HCT116 (cell line): Measurements from ENCODE around the gene DPF3. TPM values are rescaled to one million over a fixed set of nuclear protein-coding genes. Genes with fewer than 3 reads are reported as not detected.

Source experiments
- ATAC-seq: fragments of 200-7000 bp; cut with Tn5 transposase; 2 replicates; pipeline ENCODE4 v1.9.1; 2020; ENCODE audit warnings: mild to moderate bottlenecking, moderate library complexity
- BruUV-seq: library from RNA; stranded (reverse); fragments of 400-500 nt; replicated peaks from 2 replicates; lab custom pipeline; 2021; lab: Mats Ljungman, UMichigan
- CTCF ChIA-PET: fragments of 300-600 bp; sonication (Branson Sonifier 250); formaldehyde crosslinking; loops from one replicate; lab custom pipeline; 2021; ENCODE audit warnings: antibody characterized with exemption; lab: Charles Lee
- POLR2A ChIA-PET: fragments of 300-600, 350-600 bp; sonication (Branson Sonifier 250); formaldehyde crosslinking; loops from one replicate; lab custom pipeline; 2021; ENCODE audit warnings: antibody characterized with exemption; lab: Charles Lee
- RAD21 ChIA-PET, 2 experiments: fragments of 300-600 bp; sonication (Branson Sonifier 250); formaldehyde crosslinking; loops; one replicate each; lab custom pipeline; 2023; ENCODE audit warnings: low total read pairs in 2 of 2; ENCODE audit not compliant: uncharacterized antibody in 2 of 2, unreplicated experiment in 2 of 2, low non-redundant PET in 1 of 2; lab: Charles Lee
- DNase-seq: peaks from one replicate; pipeline ENCODE4 v3.0.0-alpha.2; 2010; ENCODE audit warnings: low read depth, low spot score
- H2AFZ ChIP-seq: fragments of 200-600 bp; shearing (Covaris generic), sonication (generic); 2 replicates; pipeline ENCODE4 v1.6.1; 2017; ENCODE audit warnings: low read depth, mixed run types, mixed read lengths, antibody characterized with exemption, low read length; ENCODE audit not compliant: poor library complexity, severe bottlenecking
- H3K27ac ChIP-seq: 2 replicates; pipeline ENCODE4 v1.5.1; 2012; ENCODE audit warnings: low read depth, low read length
- H3K27me3 ChIP-seq: fragments of 200-600 bp; sonication (generic); 2 replicates; pipeline ENCODE4 v1.6.1; 2016; ENCODE audit warnings: mixed run types, low read length, mixed read lengths; ENCODE audit not compliant: insufficient read depth
- H3K36me3 ChIP-seq, 2 experiments: fragments of 200-500 bp in 1 of 2; fragments of 200-600 bp in 1 of 2; sonication (Bioruptor generic) in 1 of 2; sonication (generic) in 1 of 2; 2 replicates each; pipeline versions ENCODE4 v1.5.1 to v1.6.1; 2014 to 2016; ENCODE audit warnings: low read length in 2 of 2, inconsistent platforms in 1 of 2, mixed read lengths in 1 of 2, mixed run types in 1 of 2; ENCODE audit not compliant: insufficient read depth in 2 of 2, control insufficient read depth in 1 of 2
- H3K4me1 ChIP-seq, 2 experiments: fragments of 200-600 bp in 1 of 2; sonication (generic) in 1 of 2; 2 replicates each; pipeline versions ENCODE4 v1.5.1 to v1.6.1; 2012 to 2017; ENCODE audit warnings: low read length in 2 of 2, inconsistent platforms in 1 of 2, mild to moderate bottlenecking in 1 of 2, mixed read lengths in 1 of 2, mixed run types in 1 of 2, moderate library complexity in 1 of 2; ENCODE audit not compliant: insufficient read depth in 2 of 2, control insufficient read depth in 1 of 2
- H3K4me2 ChIP-seq: fragments of 200-600 bp; sonication (generic); 2 replicates; pipeline ENCODE4 v1.6.1; 2017; ENCODE audit warnings: mixed run types, low read length, mixed read lengths
- H3K4me3 ChIP-seq, 2 experiments: fragments of 200-600 bp in 1 of 2; sonication (generic) in 1 of 2; replicated peaks in 1 of 2; 2 replicates each; pipeline ENCODE4 v1.5.1; 2011 to 2016; ENCODE audit warnings: low read length in 2 of 2, control low read depth in 1 of 2, low read depth in 1 of 2, mild to moderate bottlenecking in 1 of 2, mixed read lengths in 1 of 2, mixed run types in 1 of 2
- H3K79me2 ChIP-seq: fragments of 200-600 bp; sonication (generic); 2 replicates; pipeline ENCODE4 v1.6.1; 2017; ENCODE audit warnings: mild to moderate bottlenecking, mixed run types, low read length, moderate library complexity, mixed read lengths; ENCODE audit not compliant: insufficient read depth
- H3K9ac ChIP-seq: fragments of 200-600 bp; sonication (generic); 2 replicates; pipeline ENCODE4 v1.6.1; 2016; ENCODE audit warnings: low read length, mixed read lengths
- H3K9me2 ChIP-seq: fragments of 200-600 bp; sonication (generic), shearing (Covaris generic); 2 replicates; pipeline ENCODE4 v1.6.1; 2017; ENCODE audit warnings: mixed run types, mild to moderate bottlenecking, moderate library complexity; ENCODE audit not compliant: insufficient read depth
- H3K9me3 ChIP-seq, 2 experiments: fragments of 200-500 bp in 1 of 2; fragments of 200-600 bp in 1 of 2; sonication (Bioruptor generic) in 1 of 2; sonication (generic) in 1 of 2; 2 replicates each; pipeline ENCODE4 v1.6.1; 2014 to 2017; ENCODE audit warnings: low read length in 2 of 2, mixed read lengths in 2 of 2, inconsistent platforms in 1 of 2, low read depth in 1 of 2, mild to moderate bottlenecking in 1 of 2, mixed run types in 1 of 2, moderate library complexity in 1 of 2; ENCODE audit not compliant: control insufficient read depth in 1 of 2, insufficient read depth in 1 of 2
- H4K20me1 ChIP-seq: fragments of 200-600 bp; sonication (generic), shearing (Covaris generic); 2 replicates; pipeline ENCODE4 v1.6.1; 2017; ENCODE audit warnings: mixed run types, mild to moderate bottlenecking, moderate library complexity; ENCODE audit not compliant: insufficient read depth
- ATF3 ChIP-seq: IDR thresholded peaks from 2 replicates; pipeline ENCODE4 v1.6.1; 2012
- CBX3 ChIP-seq: IDR thresholded peaks from 2 replicates; pipeline ENCODE4 v1.6.1; 2012; ENCODE audit warnings: low read depth
- CEBPB ChIP-seq: IDR thresholded peaks from 2 replicates; pipeline ENCODE4 v1.6.1; 2012; ENCODE audit warnings: low read depth
- CTCF ChIP-seq, 3 experiments: fragments of 200-600 bp in 1 of 3; sonication (generic) in 1 of 3; IDR thresholded peaks in 2 of 3; conservative IDR thresholded peaks in 1 of 3; 2 replicates each; pipeline ENCODE4 v1.5.1; 2012 to 2017; ENCODE audit warnings: low read depth in 2 of 3, low read length in 2 of 3, antibody characterized with exemption in 1 of 3, borderline replicate concordance in 1 of 3, control low read depth in 1 of 3, mild to moderate bottlenecking in 1 of 3, mixed read lengths in 1 of 3, mixed run types in 1 of 3, moderate library complexity in 1 of 3; ENCODE audit not compliant: insufficient read depth in 1 of 3
- EGR1 ChIP-seq: IDR thresholded peaks from 2 replicates; pipeline ENCODE4 v1.6.1; 2012; ENCODE audit warnings: low read depth
- ELF1 ChIP-seq: IDR thresholded peaks from 2 replicates; pipeline ENCODE4 v1.6.1; 2012; ENCODE audit warnings: low read depth, borderline replicate concordance
- EZH2phosphoT487 ChIP-seq: fragments of 200-600 bp; IDR thresholded peaks from 2 replicates; pipeline ENCODE4 v1.6.1; 2018; ENCODE audit warnings: antibody characterized with exemption, borderline replicate concordance
- FOSL1 ChIP-seq: IDR thresholded peaks from 2 replicates; pipeline ENCODE4 v1.6.1; 2012; ENCODE audit warnings: low read depth
- JUND ChIP-seq: IDR thresholded peaks from 2 replicates; pipeline ENCODE4 v1.6.1; 2012
- POLR2A ChIP-seq: IDR thresholded peaks from 2 replicates; pipeline ENCODE4 v1.7.0; 2011; ENCODE audit warnings: borderline replicate concordance; ENCODE audit not compliant: insufficient read depth, insufficient read length; ENCODE audit errors: extremely low read depth
- POLR2AphosphoS5 ChIP-seq: IDR thresholded peaks from 2 replicates; pipeline ENCODE4 v1.6.1; 2011; ENCODE audit warnings: mild to moderate bottlenecking, low read depth, low read length, moderate library complexity
- RAD21 ChIP-seq: IDR thresholded peaks from 2 replicates; pipeline ENCODE4 v1.6.1; 2012; ENCODE audit warnings: low read depth, mild to moderate bottlenecking
- REST ChIP-seq: IDR thresholded peaks from 2 replicates; pipeline ENCODE4 v1.6.1; 2012; ENCODE audit warnings: low read depth
- SIN3A ChIP-seq: IDR thresholded peaks from 2 replicates; pipeline ENCODE4 v1.6.1; 2012; ENCODE audit warnings: low read depth
- SP1 ChIP-seq: IDR thresholded peaks from 2 replicates; pipeline ENCODE4 v1.6.1; 2012; ENCODE audit warnings: low read depth
- SRF ChIP-seq: IDR thresholded peaks from 2 replicates; pipeline ENCODE4 v1.6.1; 2012; ENCODE audit warnings: low read depth
- YY1 ChIP-seq: IDR thresholded peaks from 2 replicates; pipeline ENCODE4 v1.6.1; 2011; ENCODE audit warnings: low read length, low read depth, moderate library complexity, mild to moderate bottlenecking; ENCODE audit not compliant: insufficient replicate concordance; ENCODE audit errors: extremely low read depth
- ZFX ChIP-seq: fragments of 450-650 bp; IDR thresholded peaks from 2 replicates; pipeline ENCODE4 v1.6.1; 2017
- intact Hi-C: fragments of 100-400 bp; cut with micrococcal nuclease; formaldehyde crosslinking; loops from 2 replicates; pipeline ENCODE4 v1.10.0; 2022
- total RNA-seq: library from RNA; stranded (reverse); gene quantifications from one replicate; pipeline ENCODE4 v1.2.1, GENCODE V29; 2021; ENCODE audit not compliant: unreplicated experiment
- TF ChIP-seq, protein P1 (sequence below): IDR thresholded peaks from 2 replicates; pipeline ENCODE4 v1.6.1; 2012

Gene DPF3
- total RNA-seq, 1 experiment from 2014 or later = 0.27 TPM

DNA sequence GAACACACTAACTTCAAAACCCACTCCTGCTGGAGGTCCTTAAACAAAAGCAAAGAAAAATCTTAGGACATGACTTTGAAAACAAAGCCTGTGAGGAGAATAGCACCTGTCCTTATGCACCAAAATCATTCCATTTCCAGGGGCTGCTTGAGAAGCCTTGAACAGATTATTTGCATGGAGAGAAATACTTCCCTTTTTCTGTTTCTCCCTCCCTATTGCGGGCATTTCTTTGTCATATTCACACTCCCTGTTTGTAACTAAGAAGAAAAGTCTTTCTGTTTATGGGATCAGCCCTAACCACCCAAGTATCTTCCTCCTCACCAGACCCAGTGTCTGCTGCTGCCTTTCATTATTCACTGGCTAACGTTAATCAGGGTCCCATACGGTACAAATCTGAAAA is 218.8 kb downstream of the DPF3 start:
- Histone ChIP-seq H4K20me1 (no peaks in the 10 kb centered on the region), H3K36me3 (no peaks in the 10 kb centered on the region), H3K4me1 (no peaks in the 10 kb centered on the region), H3K27ac (no peak overlapping the region), H3K9me3 (no peaks in the 10 kb centered on the region), H3K4me2 (no peak overlapping the region), H3K79me2 (no peaks in the 10 kb centered on the region), H2AFZ (no peak overlapping the region), H3K27me3 (no peaks in the 10 kb centered on the region; the same call in 1 of the 2 replicates), H3K9ac (no peak overlapping the region), H3K9me2 (no peaks in the 10 kb centered on the region), H3K4me3 (no peak overlapping the region)
- TF ChIP-seq FOSL1 = no peak
- TF ChIP-seq YY1 = no peak
- TF ChIP-seq ELF1 = no peak
- TF ChIP-seq ZFX = no peak
- no peak for TF ChIP-seq REST
- TF ChIP-seq SP1 = no peak
- no peak for TF ChIP-seq CBX3
- TF ChIP-seq SRF = no peak
- no peak for TF ChIP-seq POLR2AphosphoS5
- TF ChIP-seq EGR1 = no peak
- no peak for TF ChIP-seq RAD21
- TF ChIP-seq POLR2A = no peak
- no peak for TF ChIP-seq EZH2phosphoT487
- TF ChIP-seq CTCF (IDR thresholded peaks at IDR 0.05 in 2 of 3, conservative IDR thresholded peaks at IDR 0.05 in 1 of 3; ENCODE audit: borderline replicate concordance in 1 of 3, insufficient read depth in 1 of 3, low read depth in 2 of 3, low read length in 2 of 3) = no peak
- no peak for TF ChIP-seq JUND
- no peak for TF ChIP-seq CEBPB
- TF ChIP-seq, protein P1, sequence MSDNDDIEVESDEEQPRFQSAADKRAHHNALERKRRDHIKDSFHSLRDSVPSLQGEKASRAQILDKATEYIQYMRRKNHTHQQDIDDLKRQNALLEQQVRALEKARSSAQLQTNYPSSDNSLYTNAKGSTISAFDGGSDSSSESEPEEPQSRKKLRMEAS = no peak
- TF ChIP-seq SIN3A = no peak
- no peak for TF ChIP-seq ATF3
- POLR2A ChIA-PET = no interaction called here
- intact Hi-C loops = no loop called here
- RAD21 ChIA-PET = no interaction called here
- BruUV-seq = no TSS peak
- DNase-seq (no peak), ATAC-seq (no peak)
- CTCF ChIA-PET = no interaction called here
